Neural progenitor cell (in vitro differentiated cells): ENCODE data around the gene ZBP1.

ENCODE experiments used
- CTCF ChIP-seq: fragments of 200-600 bp; sonication (generic); IDR thresholded peaks from 2 replicates; pipeline ENCODE4 v1.5.1; 2017; ENCODE audit warnings: antibody characterized with exemption, mild to moderate bottlenecking
- EZH2 ChIP-seq: fragments of 200-600 bp; sonication (generic); IDR thresholded peaks from 2 replicates; pipeline ENCODE4 v1.6.1; 2017; ENCODE audit warnings: antibody characterized with exemption, mild to moderate bottlenecking, moderate library complexity

- peak; percentile 68 for TF ChIP-seq CTCF
- TF ChIP-seq EZH2: no peak
Measured at GRCh38 chr20:57582432-57583288, 37.6 kb downstream of the ZBP1 start.
